Astrocyte of the cerebellum (primary cell): ENCODE data around the gene TBC1D14.
A peak's percentile ranks its signal among the peaks of the same experiment; 100 is the strongest.

ENCODE experiments used
- DNase-seq: peaks from one replicate; pipeline ENCODE4 v3.0.0-alpha.2; 2011; ENCODE audit warnings: low read depth
- H3K4me3 ChIP-seq: 2 replicates; pipeline ENCODE4 v1.5.1; 2011; ENCODE audit warnings: mild to moderate bottlenecking, low read depth, low read length, moderate library complexity
- in situ Hi-C: cut with HindIII; loops from 2 replicates; pipeline ENCODE4 v1.10.0; 2017; ENCODE audit warnings: low sequenced_read_pairs
- TF ChIP-seq, protein P1 (sequence below): IDR thresholded peaks from 2 replicates; pipeline ENCODE4 v1.5.1; 2012; ENCODE audit warnings: low read length, low read depth, moderate library complexity, mild to moderate bottlenecking; ENCODE audit errors: missing control alignments

The TBC1D14 gene

DNA sequence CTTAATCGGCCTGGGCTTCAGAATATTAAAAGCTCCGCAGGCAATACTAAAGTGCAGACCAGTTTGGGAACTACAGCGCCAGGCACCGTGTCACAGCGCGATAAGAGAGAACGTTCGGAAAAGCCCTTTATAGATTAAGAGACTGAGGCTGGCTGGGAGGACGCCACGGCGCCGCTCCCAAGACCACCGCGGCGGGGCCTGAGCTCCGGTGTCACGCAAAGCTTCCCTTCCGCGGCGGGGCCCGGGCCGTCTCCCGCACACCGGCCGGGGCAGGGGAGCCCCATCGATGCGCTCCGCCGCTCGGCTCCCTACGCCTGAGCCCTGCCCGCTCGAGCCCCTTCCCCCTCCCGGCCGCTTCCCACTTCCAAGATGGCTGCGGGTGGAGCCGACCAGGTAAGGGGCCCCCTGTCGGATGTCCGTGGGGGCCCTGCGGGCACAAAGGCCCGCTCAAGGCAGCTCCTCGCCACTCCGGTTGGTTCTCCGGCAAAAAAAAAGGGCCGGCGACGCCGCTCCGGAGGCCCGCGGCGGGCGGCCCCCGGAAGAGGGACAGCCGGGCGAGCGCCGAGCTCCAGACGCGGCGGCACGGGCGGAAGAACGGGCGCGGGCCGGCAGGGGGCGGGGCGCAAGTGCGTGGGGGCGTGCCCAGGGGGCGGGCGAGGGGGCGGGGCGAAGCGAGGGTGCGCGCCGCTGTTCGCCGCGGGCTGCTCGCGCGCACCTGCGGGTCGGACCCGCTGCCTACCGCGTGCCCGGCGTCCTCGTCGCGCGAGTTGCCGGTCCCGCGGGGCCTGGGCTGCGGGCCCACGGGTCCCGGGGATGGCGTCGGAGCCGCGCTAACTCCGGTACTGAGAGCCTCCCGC, at the start of gene TBC1D14:
Gene TBC1D14, plus strand, starts transcription at position 714 of the 857 bp plus-strand sequence. CDS start 13,564 bp downstream, outside the sequence.
- peak; percentile 63 for DNase-seq
- peak within 1 kb of the TSS; percentile 60 for H3K4me3 ChIP-seq
- TF ChIP-seq, protein P1, sequence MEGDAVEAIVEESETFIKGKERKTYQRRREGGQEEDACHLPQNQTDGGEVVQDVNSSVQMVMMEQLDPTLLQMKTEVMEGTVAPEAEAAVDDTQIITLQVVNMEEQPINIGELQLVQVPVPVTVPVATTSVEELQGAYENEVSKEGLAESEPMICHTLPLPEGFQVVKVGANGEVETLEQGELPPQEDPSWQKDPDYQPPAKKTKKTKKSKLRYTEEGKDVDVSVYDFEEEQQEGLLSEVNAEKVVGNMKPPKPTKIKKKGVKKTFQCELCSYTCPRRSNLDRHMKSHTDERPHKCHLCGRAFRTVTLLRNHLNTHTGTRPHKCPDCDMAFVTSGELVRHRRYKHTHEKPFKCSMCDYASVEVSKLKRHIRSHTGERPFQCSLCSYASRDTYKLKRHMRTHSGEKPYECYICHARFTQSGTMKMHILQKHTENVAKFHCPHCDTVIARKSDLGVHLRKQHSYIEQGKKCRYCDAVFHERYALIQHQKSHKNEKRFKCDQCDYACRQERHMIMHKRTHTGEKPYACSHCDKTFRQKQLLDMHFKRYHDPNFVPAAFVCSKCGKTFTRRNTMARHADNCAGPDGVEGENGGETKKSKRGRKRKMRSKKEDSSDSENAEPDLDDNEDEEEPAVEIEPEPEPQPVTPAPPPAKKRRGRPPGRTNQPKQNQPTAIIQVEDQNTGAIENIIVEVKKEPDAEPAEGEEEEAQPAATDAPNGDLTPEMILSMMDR = no peak
- in situ Hi-C loops = no loop called here

DNA sequence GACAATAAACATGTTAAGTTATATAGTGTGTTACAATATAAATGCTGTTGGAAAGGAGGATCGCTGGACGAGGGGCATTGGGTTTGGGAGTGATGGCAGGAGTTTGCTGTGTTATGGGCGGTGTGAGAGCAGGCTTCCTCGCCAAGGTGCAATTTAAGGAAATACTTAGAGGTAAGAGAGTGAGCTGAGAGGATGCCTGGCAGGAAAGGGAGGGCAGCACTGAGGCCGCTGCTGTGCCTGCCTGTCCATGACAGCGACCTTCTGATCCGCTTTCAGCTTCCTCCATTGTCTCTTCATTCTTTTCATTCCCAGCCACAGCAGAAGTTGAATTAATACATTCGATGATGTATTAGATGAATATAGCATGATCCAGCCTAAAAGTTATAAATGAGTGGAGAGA, 41.2 kb upstream of the TBC1D14 start:
- in situ Hi-C loops = no loop called here
- H3K4me3 ChIP-seq = no peak overlapping the region
- DNase-seq = no peak
- TF ChIP-seq, protein P1 = no peak

DNA sequence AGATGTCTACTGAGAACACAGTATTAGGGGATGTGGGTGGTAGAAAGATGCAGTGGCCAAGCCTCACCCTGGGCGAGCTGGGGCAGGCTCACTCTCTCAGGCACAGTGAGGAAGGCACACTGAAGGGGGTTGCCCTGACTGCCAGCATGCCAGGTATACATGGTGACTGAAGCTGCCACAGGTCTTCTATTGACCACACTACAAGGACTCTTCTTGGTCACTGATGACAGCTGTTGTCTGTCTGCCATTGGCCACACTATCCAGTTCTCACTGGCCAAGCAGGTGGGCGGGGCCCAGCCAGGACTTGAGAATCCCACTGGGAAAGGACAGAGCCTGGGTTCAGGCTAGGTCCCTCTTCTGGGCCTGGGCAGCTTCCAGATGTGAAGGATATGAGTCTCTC, 39.7 kb upstream of the TBC1D14 start:
- in situ Hi-C loops = no loop called here
- DNase-seq = no peak
- TF ChIP-seq, protein P1 = no peak
- no peak overlapping the region for H3K4me3 ChIP-seq

- in situ Hi-C loops = no loop called here
- H3K4me3 ChIP-seq = no peak overlapping the region
- DNase-seq = no peak
- TF ChIP-seq, protein P1 = no peak
Observed at GRCh38 chr4:6873291-6873690, 36.3 kb upstream of the TBC1D14 start.

- in situ Hi-C loops = no loop called here
- DNase-seq = peak; percentile 41
Observed at GRCh38 chr4:6873792-6874461, 35.7 kb upstream of the TBC1D14 start.

GRCh38 chr4:6874981-6875380, 34.6 kb upstream of the TBC1D14 start:
- in situ Hi-C loops = no loop called here
- H3K4me3 ChIP-seq = no peak overlapping the region
- TF ChIP-seq, protein P1 = no peak
- no peak for DNase-seq

More at GRCh38 chr4:6873792-6874461, 35.7 kb upstream of the TBC1D14 start:
- TF ChIP-seq, protein P1 = peak; percentile 87
- H3K4me3 ChIP-seq = no peak overlapping the region
